OCI-LY7 (cell line): ENCODE data around the gene GOLPH3.

Source experiments
- EZH2phosphoT487 ChIP-seq: fragments of 200-600 bp; sonication (generic); IDR thresholded peaks from 2 replicates; pipeline ENCODE4 v1.6.1; 2018; ENCODE audit warnings: low read depth, borderline replicate concordance, mild to moderate bottlenecking, mixed run types, antibody characterized with exemption, low read length, moderate library complexity, mixed read lengths
- TF ChIP-seq, protein P1 (sequence below): fragments of 200-600 bp; sonication (generic); conservative IDR thresholded peaks from 2 replicates; pipeline ENCODE4 v1.5.1; 2014; ENCODE audit warnings: mild to moderate bottlenecking, antibody characterized with exemption, low read length, moderate library complexity, mixed read lengths

DNA sequence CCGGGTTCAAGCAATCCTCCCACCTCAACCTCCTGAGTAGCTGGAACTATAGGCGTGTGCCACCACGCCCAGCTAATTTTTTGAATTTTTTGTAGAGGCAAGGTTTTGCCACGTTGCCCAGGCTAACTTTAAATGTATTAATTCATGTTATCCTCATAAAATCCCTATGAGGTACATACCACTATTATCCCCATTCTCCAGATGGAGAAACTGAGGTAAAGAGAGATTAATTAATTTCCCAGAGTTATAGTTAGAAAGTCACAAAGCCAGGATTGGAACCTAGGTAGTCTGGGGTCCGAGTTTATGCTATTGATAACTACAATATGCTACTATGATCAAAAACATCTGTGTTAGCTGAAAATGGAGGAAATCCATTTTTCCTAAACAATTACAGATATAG, 31.9 kb upstream of the GOLPH3 start:
- TF ChIP-seq, protein P1, sequence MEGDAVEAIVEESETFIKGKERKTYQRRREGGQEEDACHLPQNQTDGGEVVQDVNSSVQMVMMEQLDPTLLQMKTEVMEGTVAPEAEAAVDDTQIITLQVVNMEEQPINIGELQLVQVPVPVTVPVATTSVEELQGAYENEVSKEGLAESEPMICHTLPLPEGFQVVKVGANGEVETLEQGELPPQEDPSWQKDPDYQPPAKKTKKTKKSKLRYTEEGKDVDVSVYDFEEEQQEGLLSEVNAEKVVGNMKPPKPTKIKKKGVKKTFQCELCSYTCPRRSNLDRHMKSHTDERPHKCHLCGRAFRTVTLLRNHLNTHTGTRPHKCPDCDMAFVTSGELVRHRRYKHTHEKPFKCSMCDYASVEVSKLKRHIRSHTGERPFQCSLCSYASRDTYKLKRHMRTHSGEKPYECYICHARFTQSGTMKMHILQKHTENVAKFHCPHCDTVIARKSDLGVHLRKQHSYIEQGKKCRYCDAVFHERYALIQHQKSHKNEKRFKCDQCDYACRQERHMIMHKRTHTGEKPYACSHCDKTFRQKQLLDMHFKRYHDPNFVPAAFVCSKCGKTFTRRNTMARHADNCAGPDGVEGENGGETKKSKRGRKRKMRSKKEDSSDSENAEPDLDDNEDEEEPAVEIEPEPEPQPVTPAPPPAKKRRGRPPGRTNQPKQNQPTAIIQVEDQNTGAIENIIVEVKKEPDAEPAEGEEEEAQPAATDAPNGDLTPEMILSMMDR: no peak
- no peak for TF ChIP-seq EZH2phosphoT487
